WTC11 (cell line): ENCODE results near the gene BLOC1S1.

Source experiments
- FOXK1 ChIP-seq: sonication (generic); formaldehyde crosslinking; IDR thresholded peaks from 2 replicates; pipeline ENCODE4 v1.8.0; 2022; ENCODE audit warnings: mild to moderate bottlenecking, moderate library complexity, missing genetic modification reagents
- JUN ChIP-seq: sonication (generic); formaldehyde crosslinking; IDR thresholded peaks from 2 replicates; pipeline ENCODE4 v1.8.0; 2023; ENCODE audit warnings: mild to moderate bottlenecking, missing genetic modification reagents
- MXD4 ChIP-seq: fragments of 250-450 bp; sonication (Bioruptor Pico); IDR thresholded peaks from 2 replicates; pipeline ENCODE4 v1.8.0; 2021; ENCODE audit warnings: mild to moderate bottlenecking, moderate library complexity, borderline replicate concordance
- MYBL2 ChIP-seq: sonication (generic); formaldehyde crosslinking; IDR thresholded peaks from 2 replicates; pipeline ENCODE4 v1.8.1; 2023; ENCODE audit warnings: mild to moderate bottlenecking, moderate library complexity, missing genetic modification reagents
- NFATC4 ChIP-seq: fragments of 250-450 bp; sonication (Bioruptor Pico); IDR thresholded peaks from 2 replicates; pipeline ENCODE4 v1.9.0; 2021; ENCODE audit warnings: mild to moderate bottlenecking
- NFYB ChIP-seq: sonication (generic); formaldehyde crosslinking; conservative IDR thresholded peaks from 2 replicates; pipeline ENCODE4 v1.8.0; 2022; ENCODE audit warnings: low read depth, missing genetic modification reagents
- TF ChIP-seq, protein P1 (sequence below): fragments of 200-600 bp; IDR thresholded peaks from 2 replicates; pipeline ENCODE4 v1.8.0; 2022; ENCODE audit warnings: antibody characterized with exemption
- TF ChIP-seq, protein P2 (sequence below): sonication (generic); formaldehyde crosslinking; conservative IDR thresholded peaks from 2 replicates; pipeline ENCODE4 v1.8.1; 2022; ENCODE audit warnings: mild to moderate bottlenecking, missing genetic modification reagents
- TF ChIP-seq, protein P3 (sequence below): sonication (generic); formaldehyde crosslinking; IDR thresholded peaks from 2 replicates; pipeline ENCODE4 v1.8.0; 2022; ENCODE audit warnings: mild to moderate bottlenecking, missing genetic modification reagents
- TF ChIP-seq, protein P4 (sequence below): sonication (generic); formaldehyde crosslinking; IDR thresholded peaks from 2 replicates; pipeline ENCODE4 v1.8.0; 2022; ENCODE audit warnings: mild to moderate bottlenecking, missing genetic modification reagents
- TF ChIP-seq, protein P5 (sequence below): sonication (generic); formaldehyde crosslinking; IDR thresholded peaks from 2 replicates; pipeline ENCODE4 v1.8.1; 2023; ENCODE audit warnings: mild to moderate bottlenecking, missing genetic modification reagents, moderate library complexity
- TF ChIP-seq, protein P6 (sequence below): sonication (generic); formaldehyde crosslinking; IDR thresholded peaks from 2 replicates; pipeline ENCODE4 v1.8.1; 2022; ENCODE audit warnings: mild to moderate bottlenecking, moderate library complexity, missing genetic modification reagents

DNA sequence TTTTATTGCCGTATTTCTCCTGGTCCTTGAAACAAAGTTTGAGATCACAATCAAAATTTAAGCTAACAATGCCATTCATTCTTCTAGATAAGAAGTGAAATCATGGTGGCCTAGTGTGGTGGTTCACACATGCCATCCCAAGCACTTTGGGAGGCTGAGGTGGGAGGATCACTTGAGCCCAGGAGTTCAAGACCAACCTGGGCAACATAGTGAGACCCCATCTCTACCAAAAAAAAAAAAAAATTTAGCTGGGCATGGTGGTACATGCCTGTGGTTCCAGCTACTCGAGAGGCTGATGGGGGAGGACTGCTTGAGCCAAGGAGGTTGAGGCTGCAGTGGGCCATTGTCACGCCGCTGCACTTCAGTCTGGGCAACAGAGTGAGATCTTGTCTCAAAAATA is 51.3 kb downstream of the BLOC1S1 start:
- TF ChIP-seq NFATC4, result no peak
- TF ChIP-seq, protein P1, sequence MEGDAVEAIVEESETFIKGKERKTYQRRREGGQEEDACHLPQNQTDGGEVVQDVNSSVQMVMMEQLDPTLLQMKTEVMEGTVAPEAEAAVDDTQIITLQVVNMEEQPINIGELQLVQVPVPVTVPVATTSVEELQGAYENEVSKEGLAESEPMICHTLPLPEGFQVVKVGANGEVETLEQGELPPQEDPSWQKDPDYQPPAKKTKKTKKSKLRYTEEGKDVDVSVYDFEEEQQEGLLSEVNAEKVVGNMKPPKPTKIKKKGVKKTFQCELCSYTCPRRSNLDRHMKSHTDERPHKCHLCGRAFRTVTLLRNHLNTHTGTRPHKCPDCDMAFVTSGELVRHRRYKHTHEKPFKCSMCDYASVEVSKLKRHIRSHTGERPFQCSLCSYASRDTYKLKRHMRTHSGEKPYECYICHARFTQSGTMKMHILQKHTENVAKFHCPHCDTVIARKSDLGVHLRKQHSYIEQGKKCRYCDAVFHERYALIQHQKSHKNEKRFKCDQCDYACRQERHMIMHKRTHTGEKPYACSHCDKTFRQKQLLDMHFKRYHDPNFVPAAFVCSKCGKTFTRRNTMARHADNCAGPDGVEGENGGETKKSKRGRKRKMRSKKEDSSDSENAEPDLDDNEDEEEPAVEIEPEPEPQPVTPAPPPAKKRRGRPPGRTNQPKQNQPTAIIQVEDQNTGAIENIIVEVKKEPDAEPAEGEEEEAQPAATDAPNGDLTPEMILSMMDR, result no peak
- TF ChIP-seq, protein P2, sequence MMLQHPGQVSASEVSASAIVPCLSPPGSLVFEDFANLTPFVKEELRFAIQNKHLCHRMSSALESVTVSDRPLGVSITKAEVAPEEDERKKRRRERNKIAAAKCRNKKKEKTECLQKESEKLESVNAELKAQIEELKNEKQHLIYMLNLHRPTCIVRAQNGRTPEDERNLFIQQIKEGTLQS (CRISPR knock-in tag), result no peak
- TF ChIP-seq, protein P3, sequence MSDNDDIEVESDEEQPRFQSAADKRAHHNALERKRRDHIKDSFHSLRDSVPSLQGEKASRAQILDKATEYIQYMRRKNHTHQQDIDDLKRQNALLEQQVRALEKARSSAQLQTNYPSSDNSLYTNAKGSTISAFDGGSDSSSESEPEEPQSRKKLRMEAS (CRISPR knock-in tag), result no peak
- no peak for TF ChIP-seq NFYB (CRISPR knock-in tag)
- no peak for TF ChIP-seq JUN (CRISPR knock-in tag)
- no peak for TF ChIP-seq MXD4 (CRISPR knock-in tag)
- TF ChIP-seq, protein P4, sequence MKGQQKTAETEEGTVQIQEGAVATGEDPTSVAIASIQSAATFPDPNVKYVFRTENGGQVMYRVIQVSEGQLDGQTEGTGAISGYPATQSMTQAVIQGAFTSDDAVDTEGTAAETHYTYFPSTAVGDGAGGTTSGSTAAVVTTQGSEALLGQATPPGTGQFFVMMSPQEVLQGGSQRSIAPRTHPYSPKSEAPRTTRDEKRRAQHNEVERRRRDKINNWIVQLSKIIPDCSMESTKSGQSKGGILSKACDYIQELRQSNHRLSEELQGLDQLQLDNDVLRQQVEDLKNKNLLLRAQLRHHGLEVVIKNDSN, result no peak
- TF ChIP-seq, protein P5, sequence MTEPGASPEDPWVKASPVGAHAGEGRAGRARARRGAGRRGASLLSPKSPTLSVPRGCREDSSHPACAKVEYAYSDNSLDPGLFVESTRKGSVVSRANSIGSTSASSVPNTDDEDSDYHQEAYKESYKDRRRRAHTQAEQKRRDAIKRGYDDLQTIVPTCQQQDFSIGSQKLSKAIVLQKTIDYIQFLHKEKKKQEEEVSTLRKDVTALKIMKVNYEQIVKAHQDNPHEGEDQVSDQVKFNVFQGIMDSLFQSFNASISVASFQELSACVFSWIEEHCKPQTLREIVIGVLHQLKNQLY (CRISPR knock-in tag), result no peak
- TF ChIP-seq, protein P6, sequence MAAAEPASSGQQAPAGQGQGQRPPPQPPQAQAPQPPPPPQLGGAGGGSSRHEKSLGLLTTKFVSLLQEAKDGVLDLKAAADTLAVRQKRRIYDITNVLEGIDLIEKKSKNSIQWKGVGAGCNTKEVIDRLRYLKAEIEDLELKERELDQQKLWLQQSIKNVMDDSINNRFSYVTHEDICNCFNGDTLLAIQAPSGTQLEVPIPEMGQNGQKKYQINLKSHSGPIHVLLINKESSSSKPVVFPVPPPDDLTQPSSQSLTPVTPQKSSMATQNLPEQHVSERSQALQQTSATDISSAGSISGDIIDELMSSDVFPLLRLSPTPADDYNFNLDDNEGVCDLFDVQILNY (CRISPR knock-in tag), result no peak
- no peak for TF ChIP-seq MYBL2 (CRISPR knock-in tag)
- no peak for TF ChIP-seq FOXK1 (CRISPR knock-in tag)
